Neural crest cell (in vitro differentiated cells): ENCODE data around the gene ZBTB20. TPM values are rescaled to one million over a fixed set of nuclear protein-coding genes. Genes with fewer than 3 reads are reported as not detected.

Source experiments
- DNase-seq: peaks from one replicate; pipeline ENCODE4 v3.0.0; 2021; ENCODE audit warnings: low read depth, mixed read lengths, low spot score
- H3K27ac Mint-ChIP-seq: one replicate; pipeline ENCODE4 v1.8.0; 2021; ENCODE audit warnings: mild to moderate bottlenecking, mixed read lengths; ENCODE audit not compliant: unreplicated experiment
- H3K27me3 Mint-ChIP-seq: 2 replicates; pipeline ENCODE4 v1.8.0; 2021; ENCODE audit warnings: low read depth, mild to moderate bottlenecking, mixed read lengths
- H3K36me3 Mint-ChIP-seq: 2 replicates; pipeline ENCODE4 v1.8.0; 2021; ENCODE audit warnings: low read depth, mild to moderate bottlenecking, mixed read lengths
- H3K4me1 Mint-ChIP-seq: 2 replicates; pipeline ENCODE4 v1.8.0; 2021; ENCODE audit warnings: mixed read lengths
- H3K4me3 Mint-ChIP-seq: one replicate; pipeline ENCODE4 v1.8.0; 2021; ENCODE audit warnings: mild to moderate bottlenecking, mixed read lengths
- H3K9me3 Mint-ChIP-seq: 2 replicates; pipeline ENCODE4 v1.8.0; 2021; ENCODE audit warnings: mixed read lengths
- CTCF ChIP-seq: fragments of 200-600 bp; sonication (generic); conservative IDR thresholded peaks from 2 replicates; pipeline ENCODE4 v1.5.0; 2021; ENCODE audit warnings: antibody characterized with exemption, mild to moderate bottlenecking
- total RNA-seq: library from RNA; stranded (reverse); gene quantifications from 2 replicates; pipeline ENCODE4 v1.2.1, GENCODE V29; 2021

The ZBTB20 gene
- total RNA-seq, 1 donor from 2014 or later, result 12.4 TPM

GRCh38 chr3:114714957-114715460 lies 432.1 kb downstream of the ZBTB20 start:
- no peak for DNase-seq
- Mint-ChIP-seq H3K27me3 (no peaks in the 10 kb centered on the region), H3K4me1 (peaks cover 4% of the 10 kb centered on the region), H3K27ac (no peak overlapping the region), H3K36me3 (no peaks in the 10 kb centered on the region), H3K9me3 (no peaks in the 10 kb centered on the region), H3K4me3 (no peak overlapping the region)
- TF ChIP-seq CTCF, result no peak

- H3K9me3 Mint-ChIP-seq, result no peaks in the 10 kb centered on the region
- H3K36me3 Mint-ChIP-seq, result no peaks in the 10 kb centered on the region
- H3K27ac Mint-ChIP-seq, result no peak overlapping the region
- H3K4me1 Mint-ChIP-seq, result peaks cover 4% of the 10 kb centered on the region
- DNase-seq, result no peak
- TF ChIP-seq CTCF, result no peak
- H3K4me3 Mint-ChIP-seq, result no peak overlapping the region
- no peaks in the 10 kb centered on the region for H3K27me3 Mint-ChIP-seq
Observed at GRCh38 chr3:114714237-114714636, 432.9 kb downstream of the ZBTB20 start.

GRCh38 chr3:114712728-114713492 lies 434.2 kb downstream of the ZBTB20 start:
- no peak overlapping the region for H3K27ac Mint-ChIP-seq
- no peak for DNase-seq
- no peak for TF ChIP-seq CTCF
- H3K36me3 Mint-ChIP-seq, result no peaks in the 10 kb centered on the region
- no peaks in the 10 kb centered on the region for H3K9me3 Mint-ChIP-seq
- peaks cover 4% of the 10 kb centered on the region for H3K4me1 Mint-ChIP-seq
- H3K4me3 Mint-ChIP-seq, result no peak overlapping the region
- no peaks in the 10 kb centered on the region for H3K27me3 Mint-ChIP-seq

GRCh38 chr3:114711321-114711886 lies 435.7 kb downstream of the ZBTB20 start:
- Mint-ChIP-seq H3K27ac (no peak overlapping the region), H3K36me3 (no peaks in the 10 kb centered on the region), H3K4me3 (no peak overlapping the region), H3K27me3 (no peaks in the 10 kb centered on the region), H3K4me1 (peaks cover 14% of the 10 kb centered on the region), H3K9me3 (no peaks in the 10 kb centered on the region)
- DNase-seq, result no peak
- TF ChIP-seq CTCF, result no peak

GRCh38 chr3:114709102-114709501 lies 438.0 kb downstream of the ZBTB20 start:
- Mint-ChIP-seq H3K4me3 (no peak overlapping the region), H3K27me3 (no peaks in the 10 kb centered on the region), H3K4me1 (peaks cover 11% of the 10 kb centered on the region)

More at GRCh38 chr3:114709102-114709501, 438.0 kb downstream of the ZBTB20 start:
- no peaks in the 10 kb centered on the region for H3K36me3 Mint-ChIP-seq
- H3K9me3 Mint-ChIP-seq, result no peaks in the 10 kb centered on the region
- no peak for DNase-seq
- no peak for TF ChIP-seq CTCF
- H3K27ac Mint-ChIP-seq, result no peak overlapping the region
